GM12878 (cell line): ENCODE results near the gene EML5. TPM values are rescaled to one million over a fixed set of nuclear protein-coding genes. Genes with fewer than 3 reads are reported as not detected.

Experiments used
- ASH2L ChIP-seq: fragments of 300-600, 200-600 bp; sonication (generic); IDR thresholded peaks from 2 replicates; pipeline ENCODE4 v1.6.1; 2017; ENCODE audit warnings: low read depth, mild to moderate bottlenecking, borderline replicate concordance
- CBX5 ChIP-seq: sonication (generic); IDR thresholded peaks from 2 replicates; pipeline ENCODE4 v1.6.1; 2016; ENCODE audit warnings: low read depth, moderate library complexity, mild to moderate bottlenecking, inconsistent platforms
- CHD1 ChIP-seq: IDR thresholded peaks from 2 replicates; pipeline ENCODE4 v1.6.1; 2012; ENCODE audit warnings: low read depth, low read length, improper control_type of control experiment
- EGR1 ChIP-seq, 2 experiments: IDR thresholded peaks; 1 replicate in 1 of 2; 2 replicates in 1 of 2; pipeline ENCODE4 v1.6.1; 2011 to 2012; ENCODE audit warnings: low read depth in 2 of 2, low read length in 2 of 2, borderline replicate concordance in 1 of 2, mild to moderate bottlenecking in 1 of 2, moderate library complexity in 1 of 2
- HDGF ChIP-seq: fragments of 450-650 bp; IDR thresholded peaks from 2 replicates; pipeline ENCODE4 v1.6.1; 2016; ENCODE audit warnings: antibody characterized with exemption
- IKZF2 ChIP-seq, 2 experiments: fragments of 450-650 bp; IDR thresholded peaks; 2 replicates each; pipeline ENCODE4 v1.6.1; 2017; ENCODE audit warnings: mild to moderate bottlenecking in 2 of 2, moderate library complexity in 2 of 2
- KAT2A ChIP-seq: conservative IDR thresholded peaks from 2 replicates; pipeline ENCODE4 v1.6.1; 2011; ENCODE audit warnings: low read depth, low read length; ENCODE audit not compliant: control insufficient read depth
- KDM1A ChIP-seq: fragments of 200-600 bp; sonication (generic); IDR thresholded peaks from 2 replicates; pipeline ENCODE4 v1.6.1; 2016; ENCODE audit warnings: borderline replicate concordance
- MTA2 ChIP-seq: fragments of 450-650 bp; IDR thresholded peaks from 2 replicates; pipeline ENCODE4 v1.6.1; 2016; ENCODE audit warnings: low read depth, mild to moderate bottlenecking, moderate library complexity
- NFXL1 ChIP-seq: fragments of 450-650 bp; IDR thresholded peaks from 2 replicates; pipeline ENCODE4 v1.6.1; 2017; ENCODE audit warnings: antibody characterized with exemption, mild to moderate bottlenecking, borderline replicate concordance
- RB1 ChIP-seq: fragments of 450-650 bp; formaldehyde crosslinking; IDR thresholded peaks from 2 replicates; pipeline ENCODE4 v1.6.1; 2017; ENCODE audit warnings: mild to moderate bottlenecking, borderline replicate concordance
- RUNX3 ChIP-seq: IDR thresholded peaks from 2 replicates; pipeline ENCODE4 v1.6.1; 2012; ENCODE audit warnings: low read length, inconsistent platforms
- TCF3 ChIP-seq: IDR thresholded peaks from 2 replicates; pipeline ENCODE4 v1.6.1; 2012; ENCODE audit warnings: low read depth, mild to moderate bottlenecking, low read length, borderline replicate concordance; ENCODE audit not compliant: insufficient read depth
- WRNIP1 ChIP-seq: IDR thresholded peaks from 2 replicates; pipeline ENCODE4 v1.6.1; 2011; ENCODE audit warnings: low read depth, low read length, improper control_type of control experiment, borderline replicate concordance
- ZNF217 ChIP-seq: fragments of 450-650 bp; IDR thresholded peaks from 2 replicates; pipeline ENCODE4 v1.6.1; 2017; ENCODE audit warnings: antibody characterized with exemption, mild to moderate bottlenecking
- ZNF274 ChIP-seq: IDR thresholded peaks from one replicate; pipeline ENCODE4 v1.8.0; 2011; ENCODE audit not compliant: insufficient read length, insufficient read depth
- ZZZ3 ChIP-seq: IDR thresholded peaks from 2 replicates; pipeline ENCODE4 v1.6.1; 2011; ENCODE audit warnings: low read depth; ENCODE audit not compliant: control insufficient read depth, insufficient read length
- polyA plus RNA-seq, 11 experiments: library from polyadenylated mRNA; depleted of rRNA in 4 of 11; unstranded in 6 of 11; stranded (reverse) in 5 of 11; fragments of >200 nt; fragmentation: Nextera tagmentation in 4 of 11; fragmentation: Illumina TruSeq in 1 of 11; extraction: Ambion mirVana in 4 of 11; extraction: Trizol in 1 of 11; gene quantifications; 1 replicate in 1 of 11; 2 replicates in 10 of 11; pipeline versions ENCODE4 v1.2.1 to v1.2.3, GENCODE V29; 2011 to 2016; ENCODE audit warnings: inconsistent platforms in 2 of 11, missing spikeins in 2 of 11, low read depth in 1 of 11
- total RNA-seq, 4 experiments: library from RNA; depleted of rRNA in 3 of 4; stranded (reverse); fragments of >200 nt in 3 of 4; fragmentation: Illumina TruSeq in 1 of 4; extraction: Trizol in 1 of 4; gene quantifications; 2 replicates each; pipeline versions ENCODE4 v1.2.1 to v1.2.3, GENCODE V29; 2013 to 2021
- TF ChIP-seq, protein P1 (sequence below): IDR thresholded peaks from 2 replicates; pipeline ENCODE4 v1.6.1; 2012; ENCODE audit warnings: mild to moderate bottlenecking, low read depth, low read length
- TF ChIP-seq, protein P2 (sequence below): IDR thresholded peaks from 2 replicates; pipeline ENCODE4 v1.6.1; 2012; ENCODE audit warnings: low read length, inconsistent platforms
- TF ChIP-seq, protein P3 (sequence below): fragments of 450-650 bp; IDR thresholded peaks from 2 replicates; pipeline ENCODE4 v1.6.1; 2018; ENCODE audit warnings: borderline replicate concordance, mild to moderate bottlenecking; ENCODE audit not compliant: partially characterized antibody
- TF ChIP-seq, protein P4 (sequence below): fragments of 450-650 bp; IDR thresholded peaks from 2 replicates; pipeline ENCODE4 v1.6.1; 2016; ENCODE audit warnings: mild to moderate bottlenecking

The EML5 gene
- total and polyA plus RNA-seq, 10 of the 15 experiments (the other 5 are each of a cell fraction or from before 2014, with no cell fraction given): 0.08 to 0.35 (median 0.22) TPM; not detected in 1

DNA sequence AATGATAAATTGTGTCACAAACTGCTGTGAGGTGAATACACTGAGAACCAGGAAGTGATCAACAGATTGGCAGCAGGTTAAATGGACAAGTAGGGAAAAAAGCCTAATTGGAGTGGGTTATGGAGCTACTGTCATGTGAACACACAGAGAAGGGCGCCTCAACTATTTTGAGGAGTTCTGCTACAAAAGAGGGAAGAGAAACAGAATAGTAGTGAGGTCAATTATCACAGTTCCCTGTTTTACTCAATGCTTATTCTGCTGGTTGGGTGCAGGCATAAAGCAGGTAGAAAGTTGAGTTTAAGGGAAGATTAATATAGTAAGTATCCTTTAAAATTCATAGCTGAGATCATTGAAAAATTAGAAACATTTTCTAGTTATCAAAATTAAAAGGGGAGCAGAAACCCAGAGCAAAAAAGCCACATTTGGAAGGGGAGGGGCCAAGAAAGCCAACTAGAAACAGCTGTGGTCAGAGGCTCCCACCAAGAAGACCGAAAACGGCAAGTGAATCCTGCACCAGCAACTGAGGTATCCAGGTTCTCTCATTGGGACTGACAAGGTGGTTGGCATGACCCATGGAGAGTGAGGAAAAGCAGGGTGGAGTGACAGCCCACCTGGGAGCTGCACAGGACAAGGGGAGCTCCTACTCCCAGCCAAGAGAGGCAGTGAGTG, 124.2 kb downstream of the EML5 start (continued):
- TF ChIP-seq, protein P1, sequence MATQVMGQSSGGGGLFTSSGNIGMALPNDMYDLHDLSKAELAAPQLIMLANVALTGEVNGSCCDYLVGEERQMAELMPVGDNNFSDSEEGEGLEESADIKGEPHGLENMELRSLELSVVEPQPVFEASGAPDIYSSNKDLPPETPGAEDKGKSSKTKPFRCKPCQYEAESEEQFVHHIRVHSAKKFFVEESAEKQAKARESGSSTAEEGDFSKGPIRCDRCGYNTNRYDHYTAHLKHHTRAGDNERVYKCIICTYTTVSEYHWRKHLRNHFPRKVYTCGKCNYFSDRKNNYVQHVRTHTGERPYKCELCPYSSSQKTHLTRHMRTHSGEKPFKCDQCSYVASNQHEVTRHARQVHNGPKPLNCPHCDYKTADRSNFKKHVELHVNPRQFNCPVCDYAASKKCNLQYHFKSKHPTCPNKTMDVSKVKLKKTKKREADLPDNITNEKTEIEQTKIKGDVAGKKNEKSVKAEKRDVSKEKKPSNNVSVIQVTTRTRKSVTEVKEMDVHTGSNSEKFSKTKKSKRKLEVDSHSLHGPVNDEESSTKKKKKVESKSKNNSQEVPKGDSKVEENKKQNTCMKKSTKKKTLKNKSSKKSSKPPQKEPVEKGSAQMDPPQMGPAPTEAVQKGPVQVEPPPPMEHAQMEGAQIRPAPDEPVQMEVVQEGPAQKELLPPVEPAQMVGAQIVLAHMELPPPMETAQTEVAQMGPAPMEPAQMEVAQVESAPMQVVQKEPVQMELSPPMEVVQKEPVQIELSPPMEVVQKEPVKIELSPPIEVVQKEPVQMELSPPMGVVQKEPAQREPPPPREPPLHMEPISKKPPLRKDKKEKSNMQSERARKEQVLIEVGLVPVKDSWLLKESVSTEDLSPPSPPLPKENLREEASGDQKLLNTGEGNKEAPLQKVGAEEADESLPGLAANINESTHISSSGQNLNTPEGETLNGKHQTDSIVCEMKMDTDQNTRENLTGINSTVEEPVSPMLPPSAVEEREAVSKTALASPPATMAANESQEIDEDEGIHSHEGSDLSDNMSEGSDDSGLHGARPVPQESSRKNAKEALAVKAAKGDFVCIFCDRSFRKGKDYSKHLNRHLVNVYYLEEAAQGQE: no peak
- TF ChIP-seq ASH2L: no peak
- peak; percentile 61; the same call in 1 of the 2 replicates for TF ChIP-seq MTA2
- TF ChIP-seq ZNF274: no peak
- TF ChIP-seq RUNX3: peak; percentile 55
- peak; percentile 68 to 81; a peak in 3 of 4 replicates for TF ChIP-seq IKZF2 (IDR thresholded peaks at IDR 0.05)
- TF ChIP-seq, protein P2, sequence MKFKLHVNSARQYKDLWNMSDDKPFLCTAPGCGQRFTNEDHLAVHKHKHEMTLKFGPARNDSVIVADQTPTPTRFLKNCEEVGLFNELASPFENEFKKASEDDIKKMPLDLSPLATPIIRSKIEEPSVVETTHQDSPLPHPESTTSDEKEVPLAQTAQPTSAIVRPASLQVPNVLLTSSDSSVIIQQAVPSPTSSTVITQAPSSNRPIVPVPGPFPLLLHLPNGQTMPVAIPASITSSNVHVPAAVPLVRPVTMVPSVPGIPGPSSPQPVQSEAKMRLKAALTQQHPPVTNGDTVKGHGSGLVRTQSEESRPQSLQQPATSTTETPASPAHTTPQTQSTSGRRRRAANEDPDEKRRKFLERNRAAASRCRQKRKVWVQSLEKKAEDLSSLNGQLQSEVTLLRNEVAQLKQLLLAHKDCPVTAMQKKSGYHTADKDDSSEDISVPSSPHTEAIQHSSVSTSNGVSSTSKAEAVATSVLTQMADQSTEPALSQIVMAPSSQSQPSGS: 0 out of 2 replicates have a peak, but pooled peaks have one; percentile 17
- TF ChIP-seq KDM1A: no peak
- TF ChIP-seq, protein P3, sequence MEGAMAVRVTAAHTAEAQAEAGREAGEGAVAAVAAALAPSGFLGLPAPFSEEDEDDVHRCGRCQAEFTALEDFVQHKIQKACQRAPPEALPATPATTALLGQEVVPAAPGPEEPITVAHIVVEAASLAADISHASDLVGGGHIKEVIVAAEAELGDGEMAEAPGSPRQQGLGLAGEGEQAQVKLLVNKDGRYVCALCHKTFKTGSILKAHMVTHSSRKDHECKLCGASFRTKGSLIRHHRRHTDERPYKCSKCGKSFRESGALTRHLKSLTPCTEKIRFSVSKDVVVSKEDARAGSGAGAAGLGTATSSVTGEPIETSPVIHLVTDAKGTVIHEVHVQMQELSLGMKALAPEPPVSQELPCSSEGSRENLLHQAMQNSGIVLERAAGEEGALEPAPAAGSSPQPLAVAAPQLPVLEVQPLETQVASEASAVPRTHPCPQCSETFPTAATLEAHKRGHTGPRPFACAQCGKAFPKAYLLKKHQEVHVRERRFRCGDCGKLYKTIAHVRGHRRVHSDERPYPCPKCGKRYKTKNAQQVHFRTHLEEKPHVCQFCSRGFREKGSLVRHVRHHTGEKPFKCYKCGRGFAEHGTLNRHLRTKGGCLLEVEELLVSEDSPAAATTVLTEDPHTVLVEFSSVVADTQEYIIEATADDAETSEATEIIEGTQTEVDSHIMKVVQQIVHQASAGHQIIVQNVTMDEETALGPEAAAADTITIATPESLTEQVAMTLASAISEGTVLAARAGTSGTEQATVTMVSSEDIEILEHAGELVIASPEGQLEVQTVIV: no peak
- no peak for TF ChIP-seq ZNF217
- TF ChIP-seq NFXL1: no peak
- no peak for TF ChIP-seq WRNIP1
- no peak for TF ChIP-seq TCF3
- no peak for TF ChIP-seq HDGF
- no peak for TF ChIP-seq ZZZ3
- TF ChIP-seq CBX5: no peak
- TF ChIP-seq KAT2A: no peak
- TF ChIP-seq, protein P4, sequence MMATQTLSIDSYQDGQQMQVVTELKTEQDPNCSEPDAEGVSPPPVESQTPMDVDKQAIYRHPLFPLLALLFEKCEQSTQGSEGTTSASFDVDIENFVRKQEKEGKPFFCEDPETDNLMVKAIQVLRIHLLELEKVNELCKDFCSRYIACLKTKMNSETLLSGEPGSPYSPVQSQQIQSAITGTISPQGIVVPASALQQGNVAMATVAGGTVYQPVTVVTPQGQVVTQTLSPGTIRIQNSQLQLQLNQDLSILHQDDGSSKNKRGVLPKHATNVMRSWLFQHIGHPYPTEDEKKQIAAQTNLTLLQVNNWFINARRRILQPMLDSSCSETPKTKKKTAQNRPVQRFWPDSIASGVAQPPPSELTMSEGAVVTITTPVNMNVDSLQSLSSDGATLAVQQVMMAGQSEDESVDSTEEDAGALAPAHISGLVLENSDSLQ: no peak
- TF ChIP-seq RB1: no peak
- no peak for TF ChIP-seq EGR1 (IDR thresholded peaks at IDR 0.05; ENCODE audit: borderline replicate concordance in 1 of 2, low read depth in 2 of 2, low read length in 2 of 2)
- TF ChIP-seq CHD1: no peak
